NCI-H2196 (cell line): ENCODE results near the gene ARL5C.
"Not testable (repeated sequence)": the region's sequence is repeated elsewhere in the genome, so short reads cannot be mapped to it uniquely, and the experiment has no call there.

Source experiments
- DNase-seq: peaks from one replicate; lab custom pipeline; 2025; ENCODE audit not compliant: unreplicated experiment; lab: John Stamatoyannopoulos, UW

Gene ARL5C

GRCh38 chr17:39141915-39142664 lies 23.9 kb downstream of the ARL5C start:
- DNase-seq, result no peak

- DNase-seq, result no peak
Observed at GRCh38 chr17:39141294-39141693, 24.7 kb downstream of the ARL5C start.

GRCh38 chr17:39139561-39139960 lies 26.4 kb downstream of the ARL5C start:
- no peak for DNase-seq

- no peak for DNase-seq
Observed at GRCh38 chr17:39139161-39139511, 26.8 kb downstream of the ARL5C start.

- no peak for DNase-seq
Observed at GRCh38 chr17:39138431-39139160, 27.4 kb downstream of the ARL5C start.

GRCh38 chr17:39134878-39135277 lies 31.1 kb downstream of the ARL5C start:
- no peak for DNase-seq

- no peak for DNase-seq
Observed at GRCh38 chr17:39132192-39132610, 33.8 kb downstream of the ARL5C start.

- no peak for DNase-seq
Observed at GRCh38 chr17:39131616-39132015, 34.3 kb downstream of the ARL5C start.

GRCh38 chr17:39130205-39130604 lies 35.8 kb downstream of the ARL5C start:
- no peak for DNase-seq

GRCh38 chr17:39129544-39129943 lies 36.4 kb downstream of the ARL5C start:
- DNase-seq, result not testable (repeated sequence)

GRCh38 chr17:39126436-39126835 lies 39.5 kb downstream of the ARL5C start:
- DNase-seq, result no peak

- no peak for DNase-seq
Observed at GRCh38 chr17:39125143-39125875, 40.7 kb downstream of the ARL5C start.

- DNase-seq, result peak; percentile 16
Observed at GRCh38 chr17:39123627-39124026, 42.3 kb downstream of the ARL5C start.

- DNase-seq, result no peak
Observed at GRCh38 chr17:39122991-39123390, 43.0 kb downstream of the ARL5C start.

GRCh38 chr17:39121919-39122318 lies 44.0 kb downstream of the ARL5C start:
- DNase-seq, result not testable (repeated sequence)

GRCh38 chr17:39118674-39119419 lies 47.1 kb downstream of the ARL5C start:
- DNase-seq, result no peak

- DNase-seq, result no peak
Observed at GRCh38 chr17:39116224-39116623, 49.7 kb downstream of the ARL5C start.

GRCh38 chr17:39115135-39115534 lies 50.8 kb downstream of the ARL5C start:
- DNase-seq, result no peak

- no peak for DNase-seq
Observed at GRCh38 chr17:39114723-39115122, 51.2 kb downstream of the ARL5C start.

GRCh38 chr17:39113871-39114270 lies 52.1 kb downstream of the ARL5C start:
- no peak for DNase-seq
